H1 (cell line): ENCODE data around the gene CCDC152. TPM values are rescaled to one million over a fixed set of nuclear protein-coding genes. Genes with fewer than 3 reads are reported as not detected.

Experiments
- CEBPB ChIP-seq: IDR thresholded peaks from 2 replicates; pipeline ENCODE4 v1.6.1; 2012; ENCODE audit warnings: low read depth, low read length
- CHD7 ChIP-seq: fragments of 300-600 bp; sonication (generic); IDR thresholded peaks from 2 replicates; pipeline ENCODE4 v1.7.1; 2012; ENCODE audit warnings: low read length, moderate library complexity, mild to moderate bottlenecking, inconsistent platforms; ENCODE audit not compliant: insufficient replicate concordance
- JUN ChIP-seq: IDR thresholded peaks from 2 replicates; pipeline ENCODE4 v1.6.1; 2011; ENCODE audit warnings: low read depth, mild to moderate bottlenecking, improper control_type of control experiment, low read length
- JUND ChIP-seq: IDR thresholded peaks from 2 replicates; pipeline ENCODE4 v1.6.1; 2011; ENCODE audit warnings: mild to moderate bottlenecking, improper control_type of control experiment, low read length
- MAFK ChIP-seq: IDR thresholded peaks from 2 replicates; pipeline ENCODE4 v1.6.1; 2012; ENCODE audit warnings: low read depth, mild to moderate bottlenecking, improper control_type of control experiment, low read length
- MAX ChIP-seq: IDR thresholded peaks from 2 replicates; pipeline ENCODE4 v1.6.1; 2012; ENCODE audit warnings: inconsistent platforms
- NANOG ChIP-seq: IDR thresholded peaks from 2 replicates; pipeline ENCODE4 v1.6.1; 2011; ENCODE audit warnings: low read length, low read depth, mild to moderate bottlenecking, inconsistent platforms; ENCODE audit not compliant: insufficient read depth, poor library complexity, severe bottlenecking
- RBBP5 ChIP-seq: IDR thresholded peaks from 2 replicates; pipeline ENCODE4 v1.7.1; 2012; ENCODE audit warnings: low read depth, mild to moderate bottlenecking, inconsistent platforms, low read length, moderate library complexity, borderline replicate concordance
- RXRA ChIP-seq: IDR thresholded peaks from 2 replicates; pipeline ENCODE4 v1.6.1; 2011; ENCODE audit warnings: low read depth, mild to moderate bottlenecking, low read length, moderate library complexity; ENCODE audit not compliant: insufficient read depth
- TCF12 ChIP-seq: IDR thresholded peaks from 2 replicates; pipeline ENCODE4 v1.6.1; 2011; ENCODE audit warnings: low read depth, mild to moderate bottlenecking, low read length
- polyA plus RNA-seq, 7 experiments: library from polyadenylated mRNA; depleted of rRNA in 3 of 7; stranded (reverse) in 5 of 7; unstranded in 2 of 7; fragments of >200 nt in 5 of 7; fragments of 200-250 nt in 2 of 7; gene quantifications; 1 replicate in 5 of 7; 2 replicates in 1 of 7; 4 replicates in 1 of 7; pipeline versions ENCODE4 v1.2.1 to v1.2.3, GENCODE V29; 2011 to 2013; ENCODE audit warnings: missing spikeins in 2 of 7, mixed read lengths in 2 of 7
- total RNA-seq: library from RNA; stranded (reverse); fragmentation: NEBNext Ultra II Directional; extraction: Animal tissue kit (Norgen Biotek cat#: 25700); gene quantifications from 2 replicates; pipeline ENCODE4 v1.2.1, GENCODE V29; 2021

CCDC152 gene
- total and polyA plus RNA-seq, 2 of the 8 experiments (the other 6 are each of a cell fraction or from before 2014, with no cell fraction given) = 2.6 to 9.5 TPM

GRCh38 chr5:42813533-42813932 lies 56.9 kb downstream of the CCDC152 start (continued):
- TF ChIP-seq CHD7 (no peak), TCF12 (0 out of 2 replicates have a peak, but pooled peaks have one; percentile 34), RXRA (no peak), CEBPB (no peak), JUN (no peak), NANOG (no peak), RBBP5 (no peak), JUND (0 out of 2 replicates have a peak, but pooled peaks have one; percentile 10), MAFK (no peak), MAX (0 out of 2 replicates have a peak, but pooled peaks have one; percentile 6)
